GM21515 (cell line): ENCODE data around the gene CYTH2.
A peak's percentile ranks its signal among the peaks of the same experiment; 100 is the strongest.
"Not testable (repeated sequence)": the region's sequence is repeated elsewhere in the genome, so short reads cannot be mapped to it uniquely, and the experiment has no call there.

ENCODE experiments used
- ATAC-seq: cut with Tn5 transposase; IDR thresholded peaks from one replicate; pipeline ENCODE4 v1.9.1; 2021; ENCODE audit not compliant: unreplicated experiment

The CYTH2 gene

GRCh38 chr19:48477067-48477685, 8.0 kb downstream of the CYTH2 start:
- no peak for ATAC-seq

GRCh38 chr19:48477698-48478338, 8.6 kb downstream of the CYTH2 start:
- no peak for ATAC-seq

DNA sequence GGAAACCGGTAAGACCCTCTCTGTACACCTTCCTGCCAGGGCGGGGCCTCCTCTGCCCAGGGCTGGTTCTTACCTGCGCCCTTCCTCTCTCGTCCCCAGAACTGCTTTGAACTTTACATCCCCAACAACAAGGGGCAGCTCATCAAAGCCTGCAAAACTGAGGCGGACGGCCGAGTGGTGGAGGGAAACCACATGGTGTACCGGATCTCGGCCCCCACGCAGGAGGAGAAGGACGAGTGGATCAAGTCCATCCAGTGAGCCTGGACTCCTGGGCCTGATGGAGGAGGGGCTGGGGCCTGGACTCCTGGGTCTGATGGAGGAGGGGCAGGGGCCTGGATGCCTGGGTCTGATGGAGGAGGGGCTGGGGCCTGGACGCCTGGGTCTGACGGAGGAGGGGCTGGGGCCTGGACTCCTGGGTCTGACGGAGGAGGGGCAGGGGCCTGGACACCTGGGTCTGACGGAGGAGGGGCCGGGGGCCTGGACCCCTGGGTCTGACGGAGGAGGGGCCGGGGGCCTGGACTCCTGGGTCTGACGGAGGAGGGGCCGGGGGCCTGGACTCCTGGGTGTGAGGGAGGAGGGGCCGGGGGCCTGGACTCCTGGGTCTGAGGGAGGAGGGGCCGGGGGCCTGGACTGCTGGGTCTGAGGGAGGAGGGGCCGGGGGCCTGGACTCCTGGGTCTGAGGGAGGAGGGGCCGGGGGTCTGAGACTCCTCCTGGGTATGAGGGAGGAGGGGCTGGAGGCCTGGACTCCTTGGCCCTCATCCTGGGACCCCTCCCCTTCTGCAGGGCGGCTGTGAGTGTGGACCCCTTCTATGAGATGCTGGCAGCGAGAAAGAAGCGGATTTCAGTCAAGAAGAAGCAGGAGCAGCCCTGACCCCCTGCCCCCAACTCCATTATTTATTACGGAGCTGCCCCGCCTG, 9.4 kb downstream of the CYTH2 start:
- no peak for ATAC-seq

DNA sequence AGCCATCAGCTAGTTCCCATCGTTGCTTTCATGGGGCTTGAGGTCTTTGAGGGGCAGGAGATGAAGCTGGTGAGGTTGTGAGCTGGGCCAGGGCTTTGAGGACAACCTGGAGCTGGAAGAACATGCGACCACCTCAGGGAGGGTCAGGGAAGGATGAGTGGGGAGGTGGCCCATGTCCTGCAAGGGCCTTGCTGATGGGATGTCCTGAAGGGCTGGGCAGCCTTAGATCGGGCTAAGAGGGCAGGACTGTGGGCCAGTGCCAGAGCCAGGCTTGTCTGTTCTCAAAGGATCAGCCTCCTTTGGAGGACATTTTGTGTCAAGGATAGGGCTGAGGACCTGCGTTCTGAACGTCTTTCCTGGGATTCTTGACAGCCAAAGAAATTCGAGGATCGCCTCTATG, 10.5 kb downstream of the CYTH2 start:
- no peak for ATAC-seq

- ATAC-seq, result no peak
Observed at GRCh38 chr19:48480183-48480557, 11.0 kb downstream of the CYTH2 start.

DNA sequence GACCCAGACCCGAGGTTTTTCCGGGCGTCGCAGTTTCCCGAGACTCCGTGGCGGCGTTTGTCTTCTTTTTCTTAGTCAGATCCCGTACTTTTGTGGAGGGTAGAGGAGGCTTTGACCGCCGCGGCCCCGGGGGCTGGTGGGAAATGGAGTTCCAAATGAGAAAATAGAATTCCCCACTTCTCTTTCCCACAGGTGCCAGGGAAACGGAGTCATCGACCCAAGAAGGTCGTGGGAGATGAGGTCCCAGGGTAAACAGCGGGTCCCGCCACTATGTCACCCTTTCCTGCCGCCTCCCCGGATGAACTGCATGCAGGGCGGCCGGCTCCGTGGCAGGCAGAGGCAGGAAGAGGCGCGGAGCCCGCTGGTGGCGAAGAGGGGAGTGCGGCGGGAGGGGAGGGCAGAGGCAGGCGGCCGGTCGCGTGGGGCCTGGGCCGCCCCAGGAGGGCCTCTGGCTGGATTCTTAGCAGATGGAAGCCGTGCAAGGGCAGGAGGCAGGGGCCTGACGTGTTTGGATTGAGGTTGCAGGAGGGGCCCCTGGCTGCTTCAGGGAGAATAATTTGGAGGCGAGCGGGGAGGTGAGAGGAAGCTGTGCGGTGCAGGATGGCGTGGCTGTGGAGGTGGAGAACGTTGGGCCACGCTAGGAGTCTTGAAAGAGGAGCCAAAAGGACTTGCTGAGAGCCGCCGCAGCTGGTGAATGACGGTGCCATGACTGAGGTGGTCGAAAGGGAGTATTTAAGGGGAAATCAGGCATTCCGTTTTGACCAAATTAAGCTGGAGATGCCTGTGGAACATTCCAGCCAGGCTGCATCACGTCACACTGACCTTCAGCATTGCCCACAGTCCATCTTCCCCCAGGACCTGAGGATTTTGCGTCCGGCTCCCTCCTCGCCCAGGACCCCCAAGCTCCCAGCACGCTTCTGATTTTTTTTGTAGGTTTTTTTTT, 11.7 kb downstream of the CYTH2 start:
- ATAC-seq, result no peak

GRCh38 chr19:48481846-48482639, 12.9 kb downstream of the CYTH2 start:
- ATAC-seq, result no peak

DNA sequence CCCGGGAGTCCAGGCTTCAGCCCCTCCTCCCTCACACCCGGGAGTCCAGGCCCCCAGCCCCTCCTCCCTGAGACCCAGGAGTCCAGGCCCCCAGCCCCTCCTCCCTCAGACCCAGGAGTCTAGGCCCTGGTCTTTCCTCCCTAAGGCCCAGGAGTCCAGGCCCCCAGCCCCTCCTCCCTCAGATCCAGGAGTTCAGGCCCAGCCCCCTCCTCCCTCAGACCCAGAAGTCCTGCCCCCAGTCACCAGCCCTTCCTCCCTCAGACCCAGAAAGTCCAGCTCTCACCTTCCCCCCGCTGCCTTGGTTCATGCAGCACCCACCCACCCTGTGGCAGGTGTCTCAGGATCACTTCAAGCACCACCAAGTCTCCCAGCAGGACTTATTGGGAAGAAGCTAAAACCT, 14.1 kb downstream of the CYTH2 start:
- ATAC-seq, result no peak

GRCh38 chr19:48484247-48484893, 15.2 kb downstream of the CYTH2 start:
- no peak for ATAC-seq

GRCh38 chr19:48484931-48485612, 15.9 kb downstream of the CYTH2 start:
- ATAC-seq, result no peak

DNA sequence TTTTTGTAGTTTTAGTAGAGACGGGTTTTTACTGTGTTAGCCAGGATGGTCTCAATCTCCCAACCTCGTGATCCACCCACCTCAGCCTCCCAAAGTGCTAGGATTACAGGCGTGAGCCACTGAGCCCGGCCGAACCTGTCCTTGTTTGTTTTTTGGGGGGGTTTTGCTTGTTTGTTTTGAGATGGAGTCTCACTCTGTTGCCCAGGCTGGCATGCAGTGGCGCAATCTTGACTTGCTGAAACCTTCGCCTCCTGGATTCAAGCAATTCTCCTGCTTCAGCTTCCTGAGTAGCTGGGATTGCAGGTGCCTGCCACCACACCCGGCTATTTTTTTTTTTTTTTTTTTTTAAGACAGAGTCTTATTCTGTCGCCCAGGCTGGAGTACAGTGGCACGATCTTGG, 17.5 kb downstream of the CYTH2 start:
- ATAC-seq, result not testable (repeated sequence)

DNA sequence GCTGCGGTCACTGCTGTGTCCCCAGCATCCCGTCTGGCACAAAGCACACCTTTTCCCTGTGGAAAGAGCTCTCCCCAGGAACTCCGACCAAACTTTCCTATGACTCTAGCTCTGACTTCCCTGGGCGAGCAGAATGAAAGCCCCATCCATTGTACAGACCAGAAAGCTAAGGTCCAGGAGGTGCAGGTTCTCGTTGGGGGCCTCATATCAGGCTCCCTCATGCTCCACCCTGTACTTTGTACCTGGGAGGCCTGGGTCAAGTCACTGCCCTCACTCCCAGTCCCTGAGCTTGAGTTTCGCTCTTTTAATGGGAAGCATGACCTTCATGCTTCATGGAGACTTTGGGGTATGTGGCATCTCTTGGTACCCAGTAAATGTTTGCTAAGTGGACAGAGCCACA, 18.4 kb downstream of the CYTH2 start:
- no peak for ATAC-seq

GRCh38 chr19:48487948-48488347, 18.8 kb downstream of the CYTH2 start:
- no peak for ATAC-seq

- ATAC-seq, result not testable (repeated sequence)
Observed at GRCh38 chr19:48488478-48488877, 19.3 kb downstream of the CYTH2 start.

DNA sequence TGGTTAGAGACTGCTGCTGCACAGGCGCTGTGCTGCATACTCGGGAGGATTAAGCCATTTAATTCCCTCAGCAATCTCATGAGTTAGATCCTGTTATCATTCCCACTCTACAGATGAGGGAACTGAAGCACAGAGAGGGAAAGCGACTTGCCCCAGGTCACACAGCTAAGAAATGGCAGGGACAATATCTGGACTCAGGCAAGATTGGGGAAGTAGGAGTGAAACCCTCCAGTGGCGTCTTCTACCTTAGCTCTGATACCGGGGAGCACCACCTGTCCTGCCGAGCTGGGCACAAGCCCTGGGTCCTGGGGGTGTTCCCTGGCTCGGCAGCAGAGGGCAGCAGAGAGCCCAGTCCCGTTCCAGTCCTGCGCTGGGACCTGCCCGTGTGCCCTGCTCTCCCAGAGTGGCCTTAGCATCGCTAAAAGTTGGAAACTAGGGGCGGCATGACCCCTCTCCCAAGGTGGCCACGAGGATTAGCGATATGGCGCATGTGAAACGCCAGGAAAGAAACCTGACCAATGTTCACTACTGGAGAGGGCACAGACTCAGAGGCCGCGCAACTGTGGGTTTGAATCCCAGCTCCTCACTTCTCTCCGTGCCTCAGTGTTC, 20.5 kb downstream of the CYTH2 start:
- peak; percentile 44 for ATAC-seq

GRCh38 chr19:48490981-48491792, 22.0 kb downstream of the CYTH2 start:
- no peak for ATAC-seq

DNA sequence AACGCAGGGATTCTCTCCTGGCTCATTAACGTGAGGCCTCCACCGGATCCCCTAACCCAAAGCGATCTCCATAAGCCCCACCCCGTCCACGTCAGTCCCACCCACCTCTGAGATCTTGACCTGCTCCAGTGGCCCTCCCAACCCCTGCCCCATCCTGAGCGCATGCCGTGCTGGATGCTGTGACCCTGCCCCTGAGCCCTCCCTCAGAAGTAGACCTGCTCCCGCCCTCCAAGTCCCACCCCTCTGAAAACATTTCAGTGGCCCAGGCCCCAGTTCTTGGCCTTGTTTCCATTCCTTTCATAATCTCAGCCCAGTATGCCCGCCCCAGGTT, 22.6 kb downstream of the CYTH2 start:
- no peak for ATAC-seq
